Pancreas (tissue), 10 donors: ENCODE data around the gene LRFN2. TPM values are rescaled to one million over a fixed set of nuclear protein-coding genes. Genes with fewer than 3 reads are reported as not detected.

ENCODE experiments used
- ATAC-seq, 4 donors: fragments of 200-7000 bp; cut with Tn5 transposase; one replicate each; pipeline versions ENCODE4 v1.8.0 to v1.9.1; 2020; ENCODE audit warnings: mild to moderate bottlenecking in 4 of 4, moderate library complexity in 4 of 4
- DNase-seq, 6 donors: peaks; one replicate each; pipeline ENCODE4 v3.0.0-alpha.2; 2020
- FAIRE-seq: peaks from 2 replicates; lab custom pipeline; 2012; peaks lifted over from hg19 to GRCh38; lab: Jason Lieb, UNC
- H3K27ac ChIP-seq, 4 donors: fragments of 200-600 bp; sonication (generic); 1 replicate in 3 of 4; 2 replicates in 1 of 4; pipeline versions ENCODE4 v1.5.0 to v1.8.0; 2020
- H3K27me3 ChIP-seq, 4 donors: fragments of 200-600 bp; one replicate each; pipeline ENCODE4 v1.8.0; 2021
- H3K36me3 ChIP-seq, 3 donors: fragments of 200-600 bp; sonication (generic) in 1 of 3; one replicate each; pipeline versions ENCODE4 v1.5.0 to v1.8.0; 2020 to 2021
- H3K4me1 ChIP-seq, 3 donors: fragments of 200-600 bp; one replicate each; pipeline ENCODE4 v1.8.0; 2021
- H3K4me3 ChIP-seq, 4 donors: fragments of 200-600 bp; sonication (generic) in 2 of 4; one replicate each; pipeline versions ENCODE4 v1.5.0 to v1.8.0; 2020 to 2021
- H3K9me3 ChIP-seq, 4 donors: fragments of 200-600 bp; one replicate each; pipeline ENCODE4 v1.8.0; 2021
- WGBS, 2 donors: extraction: QIAGEN DNeasy Blood & Tissue Kit; methylation state at CpG; one replicate each; pipeline ENCODE4 v1.1.7; 2013; 5-methylcytosine and 5-hydroxymethylcytosine counted together
- intact Hi-C, 3 donors: fragments of 100-400 bp; cut with DNase I; formaldehyde crosslinking; loops; one replicate each; pipeline versions ENCODE4 v1.11.1 to v1.14.2; 2022
- polyA plus RNA-seq, 2 donors: library from polyadenylated mRNA; stranded (reverse); fragments of 200-250 nt; gene quantifications; one replicate each; pipeline ENCODE4 v1.2.3, GENCODE V29; 2013
- total RNA-seq, 6 donors: library from RNA; stranded (reverse); fragmentation: NEBNext Ultra II Directional in 4 of 6; extraction: Animal tissue kit (Norgen Biotek cat#: 25700) in 4 of 6; gene quantifications; one replicate each; pipeline versions ENCODE4 v1.2.1 to v1.2.4, GENCODE V29; 2021 to 2023
- TF ChIP-seq, protein P1 (sequence below), 4 donors: fragments of 200-600 bp; sonication (generic) in 3 of 4; IDR thresholded peaks; one replicate each; pipeline versions ENCODE4 v1.5.0 to v1.8.0; 2021; ENCODE audit warnings: antibody characterized with exemption in 4 of 4
- donor health status: healthy with polysubstance abuse.
- donor health status: DM: no; HTN: no; CAD: no; lungs with moderate emphysema.
- donor health status: DM: no; HTN: no; CAD: no.
- donor health status: control.
- donor health status: control.
- donor health status: Bipolar disorder and iron deficiency.
- donor health status: DM: yes; HTN: yes; CAD: no.
- donor health status: DM: no; HTN: no; CAD: no.
- donor health status: DM: no; HTN: no; CAD: no.
- donor health status: DM: yes; HTN: yes; CAD: no.

Gene LRFN2
- total and polyA plus RNA-seq, 8 donors, result 0.22 to 1.5 (median 0.54) TPM

GRCh38 chr6:40471243-40471642, 115.9 kb downstream of the LRFN2 start:
- FAIRE-seq (no peak), ATAC-seq (no peak), DNase-seq (no peak)
- Histone ChIP-seq H3K36me3 (no peaks in the 10 kb centered on the region), H3K27ac (no peak overlapping the region), H3K4me3 (no peak overlapping the region), H3K27me3 (no peaks in the 10 kb centered on the region), H3K4me1 (no peaks in the 10 kb centered on the region), H3K9me3 (no peaks in the 10 kb centered on the region)
- WGBS, 2 donors, result 91 to 92% methylated on average over 4 of the region's 4 CpGs
- intact Hi-C loops, result no loop called here
- TF ChIP-seq, protein P1, sequence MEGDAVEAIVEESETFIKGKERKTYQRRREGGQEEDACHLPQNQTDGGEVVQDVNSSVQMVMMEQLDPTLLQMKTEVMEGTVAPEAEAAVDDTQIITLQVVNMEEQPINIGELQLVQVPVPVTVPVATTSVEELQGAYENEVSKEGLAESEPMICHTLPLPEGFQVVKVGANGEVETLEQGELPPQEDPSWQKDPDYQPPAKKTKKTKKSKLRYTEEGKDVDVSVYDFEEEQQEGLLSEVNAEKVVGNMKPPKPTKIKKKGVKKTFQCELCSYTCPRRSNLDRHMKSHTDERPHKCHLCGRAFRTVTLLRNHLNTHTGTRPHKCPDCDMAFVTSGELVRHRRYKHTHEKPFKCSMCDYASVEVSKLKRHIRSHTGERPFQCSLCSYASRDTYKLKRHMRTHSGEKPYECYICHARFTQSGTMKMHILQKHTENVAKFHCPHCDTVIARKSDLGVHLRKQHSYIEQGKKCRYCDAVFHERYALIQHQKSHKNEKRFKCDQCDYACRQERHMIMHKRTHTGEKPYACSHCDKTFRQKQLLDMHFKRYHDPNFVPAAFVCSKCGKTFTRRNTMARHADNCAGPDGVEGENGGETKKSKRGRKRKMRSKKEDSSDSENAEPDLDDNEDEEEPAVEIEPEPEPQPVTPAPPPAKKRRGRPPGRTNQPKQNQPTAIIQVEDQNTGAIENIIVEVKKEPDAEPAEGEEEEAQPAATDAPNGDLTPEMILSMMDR (IDR thresholded peaks at IDR 0.05), result no peak

DNA sequence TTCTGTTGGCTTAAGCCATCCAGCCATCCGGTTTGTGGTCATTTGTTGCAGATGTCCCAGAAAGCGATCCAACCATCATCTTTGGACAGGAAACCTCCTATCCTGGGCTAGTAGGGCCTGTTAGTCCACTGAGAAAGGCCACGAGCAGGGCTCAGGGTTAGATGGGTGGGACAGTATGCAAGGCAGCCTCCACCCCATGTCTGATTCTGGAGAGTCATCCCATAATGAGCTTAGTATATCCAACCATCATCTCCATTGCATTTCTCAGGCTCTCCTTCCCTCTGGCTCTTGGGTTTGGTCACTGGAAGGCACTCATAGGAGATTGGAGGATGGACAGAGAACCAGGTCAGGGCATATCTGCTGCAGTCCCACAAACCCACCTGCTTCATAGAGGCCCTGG, 117.8 kb downstream of the LRFN2 start:
- no peak for FAIRE-seq
- H3K9me3 ChIP-seq, result no peaks in the 10 kb centered on the region
- no peak for DNase-seq
- H3K27ac ChIP-seq, result no peak overlapping the region
- intact Hi-C loops, result no loop called here
- no peaks in the 10 kb centered on the region for H3K27me3 ChIP-seq
- no peaks in the 10 kb centered on the region for H3K36me3 ChIP-seq
- 91 to 93% methylated on average over 3 of the region's 3 CpGs for WGBS, 2 donors
- ATAC-seq, result no peak
- H3K4me1 ChIP-seq, result no peaks in the 10 kb centered on the region
- H3K4me3 ChIP-seq, result no peak overlapping the region
- TF ChIP-seq, protein P1 (IDR thresholded peaks at IDR 0.05), result no peak

DNA sequence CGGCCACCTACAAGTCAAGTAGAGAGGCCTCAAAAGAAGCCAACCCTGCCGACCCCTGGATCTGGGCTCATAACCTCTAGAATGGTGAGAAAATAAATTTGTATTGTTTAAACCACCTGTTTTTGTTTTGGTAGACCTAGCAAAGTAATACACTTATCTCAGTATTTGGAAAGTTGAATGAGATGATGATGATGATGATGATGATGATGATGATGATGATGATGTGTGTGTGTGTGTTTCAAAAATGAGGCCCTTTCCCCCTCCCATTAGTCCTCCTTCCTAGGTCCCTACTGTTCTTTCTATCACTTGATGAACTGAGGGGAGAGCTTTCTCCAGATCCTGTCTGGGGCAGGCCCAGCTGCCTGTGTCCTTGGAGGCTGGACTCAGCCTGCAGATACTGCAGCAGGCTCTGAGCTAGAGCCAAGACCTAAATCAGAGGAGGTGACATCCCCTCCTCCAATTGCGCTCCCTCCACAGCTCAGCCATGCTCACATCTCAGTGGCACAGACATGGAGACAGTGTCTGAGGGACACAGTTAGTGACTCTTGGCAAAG, 120.1 kb downstream of the LRFN2 start:
- intact Hi-C loops, result no loop called here
- Histone ChIP-seq H3K27me3 (no peaks in the 10 kb centered on the region), H3K27ac (no peak overlapping the region), H3K4me3 (no peak overlapping the region), H3K4me1 (no peaks in the 10 kb centered on the region), H3K9me3 (no peaks in the 10 kb centered on the region), H3K36me3 (no peaks in the 10 kb centered on the region)
- FAIRE-seq (no peak), DNase-seq (peak in 1 of 6 donors; percentile 35), ATAC-seq (peak in 3 of 4 donors; percentile 18 to 82 (median 60))
- WGBS, 2 donors, result 76 to 83% methylated on average over 3 of the region's 3 CpGs
- TF ChIP-seq, protein P1 (IDR thresholded peaks at IDR 0.05), result no peak

- Histone ChIP-seq H3K4me3 (no peak overlapping the region), H3K27me3 (no peaks in the 10 kb centered on the region), H3K27ac (no peak overlapping the region), H3K36me3 (no peaks in the 10 kb centered on the region), H3K9me3 (no peaks in the 10 kb centered on the region), H3K4me1 (peaks cover 0 to 13% (median 9%) of the 10 kb centered on the region in 3 donors)
- DNase-seq (no peak), FAIRE-seq (no peak), ATAC-seq (no peak)
- WGBS, 2 donors, result 59 to 60% methylated on average over 3 of the region's 3 CpGs
- intact Hi-C loops, result no loop called here
- TF ChIP-seq, protein P1 (IDR thresholded peaks at IDR 0.05), result no peak
These were observed 125.5 kb downstream of the LRFN2 start for GRCh38 chr6:40461643-40462042.

- Histone ChIP-seq H3K4me3 (no peak overlapping the region), H3K27me3 (no peaks in the 10 kb centered on the region), H3K27ac (no peak overlapping the region), H3K9me3 (no peaks in the 10 kb centered on the region), H3K36me3 (no peaks in the 10 kb centered on the region), H3K4me1 (peaks cover 3 to 25% (median 18%) of the 10 kb centered on the region in 3 donors)
- no peak for ATAC-seq
- DNase-seq, result no peak
- intact Hi-C loops, result no loop called here
- TF ChIP-seq, protein P1 (IDR thresholded peaks at IDR 0.05), result no peak
- FAIRE-seq, result no peak
- WGBS, 2 donors, result 93 to 95% methylated on average over 1 of the region's 1 CpG
These were observed 126.8 kb downstream of the LRFN2 start for GRCh38 chr6:40460380-40460779.
